Stimulated activated CD4-positive, alpha-beta T cell treated with anti-CD3 and anti-CD28 coated beads, TNF-alpha, amount 100 ng/mL, for 4 hours (primary cell): ENCODE data around the gene LMCD1.

ENCODE experiments used
- DNase-seq, 3 experiments: peaks; one replicate each; pipeline ENCODE4 v3.0.0-alpha.2; 2020; ENCODE audit warnings: low read depth in 3 of 3

LMCD1 gene

GRCh38 chr3:8484409-8485140 is 17.0 kb upstream of the LMCD1 start:
- no peak for DNase-seq

GRCh38 chr3:8485141-8485870 is 16.3 kb upstream of the LMCD1 start:
- no peak for DNase-seq

DNA sequence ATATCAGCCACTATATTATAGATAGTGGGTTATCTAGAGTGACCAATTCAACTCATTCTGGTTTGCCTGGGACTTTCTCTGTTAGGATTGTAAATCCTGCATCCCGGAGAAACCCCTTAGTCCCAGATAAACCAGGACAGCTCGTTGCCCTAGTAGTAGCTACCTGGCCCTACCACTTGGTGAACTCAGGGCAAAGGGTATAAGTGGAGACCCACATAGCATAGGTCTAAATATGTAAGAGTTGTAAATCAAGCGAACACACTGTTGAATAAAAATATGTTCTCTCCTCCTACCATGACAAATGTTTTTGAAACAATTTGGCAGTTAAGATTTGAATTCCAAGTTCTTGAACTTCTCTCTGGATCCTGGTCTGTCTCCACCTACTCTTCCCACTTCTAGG is 15.7 kb upstream of the LMCD1 start:
- DNase-seq = no peak

- no peak for DNase-seq
Measured at GRCh38 chr3:8486434-8486833, 15.2 kb upstream of the LMCD1 start.

GRCh38 chr3:8486936-8487335 is 14.7 kb upstream of the LMCD1 start:
- DNase-seq = no peak

- no peak for DNase-seq
Measured at GRCh38 chr3:8488411-8488810, 13.2 kb upstream of the LMCD1 start.

- DNase-seq = no peak
Measured at GRCh38 chr3:8488877-8489276, 12.7 kb upstream of the LMCD1 start.

GRCh38 chr3:8489278-8489792 is 12.3 kb upstream of the LMCD1 start:
- DNase-seq = no peak

GRCh38 chr3:8490079-8490552 is 11.5 kb upstream of the LMCD1 start:
- no peak for DNase-seq

DNA sequence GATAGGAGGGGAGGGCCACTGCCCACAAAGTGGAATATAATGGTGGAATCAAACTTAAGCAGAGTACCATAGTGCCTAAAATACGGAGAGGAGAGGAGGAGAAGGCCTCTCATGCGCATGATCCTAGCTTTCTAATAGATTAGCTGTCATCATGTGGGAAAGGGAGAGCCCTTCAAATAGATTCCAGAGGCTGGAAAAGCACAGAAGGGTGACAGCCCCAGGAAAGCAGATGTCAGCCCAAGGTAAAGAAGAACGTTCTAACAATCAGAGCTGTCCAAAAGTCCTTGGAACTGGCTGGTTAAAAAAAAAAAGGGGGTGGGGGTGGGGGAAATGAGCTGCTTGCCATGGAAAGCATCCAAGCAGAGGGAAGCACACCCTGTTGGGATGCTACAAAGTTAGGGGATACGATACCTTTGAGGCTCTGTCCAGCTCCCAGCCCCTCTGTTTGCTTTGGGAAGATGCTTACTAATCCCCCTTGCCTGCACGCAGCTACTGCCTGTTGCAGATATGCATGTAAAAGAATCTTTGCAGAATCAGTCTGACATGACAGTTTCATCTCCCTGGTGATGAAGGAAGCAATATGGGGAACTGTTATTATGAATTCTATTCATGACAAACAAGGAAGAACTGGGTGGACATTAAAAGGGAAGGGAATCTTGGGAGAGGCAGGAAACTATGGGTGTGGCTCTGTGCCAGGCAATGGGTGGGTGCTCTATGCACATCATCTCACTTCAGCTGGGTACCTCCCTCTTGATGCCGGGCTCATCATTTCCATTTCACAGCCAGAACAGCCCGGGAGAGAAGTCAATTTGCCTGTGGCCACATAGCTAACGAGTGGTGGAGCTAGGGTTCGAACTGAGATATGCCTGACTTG is 10.1 kb upstream of the LMCD1 start:
- DNase-seq = no peak

GRCh38 chr3:8492744-8493511 is 8.7 kb upstream of the LMCD1 start:
- no peak for DNase-seq

- DNase-seq = no peak
Measured at GRCh38 chr3:8493744-8494143, 7.9 kb upstream of the LMCD1 start.

DNA sequence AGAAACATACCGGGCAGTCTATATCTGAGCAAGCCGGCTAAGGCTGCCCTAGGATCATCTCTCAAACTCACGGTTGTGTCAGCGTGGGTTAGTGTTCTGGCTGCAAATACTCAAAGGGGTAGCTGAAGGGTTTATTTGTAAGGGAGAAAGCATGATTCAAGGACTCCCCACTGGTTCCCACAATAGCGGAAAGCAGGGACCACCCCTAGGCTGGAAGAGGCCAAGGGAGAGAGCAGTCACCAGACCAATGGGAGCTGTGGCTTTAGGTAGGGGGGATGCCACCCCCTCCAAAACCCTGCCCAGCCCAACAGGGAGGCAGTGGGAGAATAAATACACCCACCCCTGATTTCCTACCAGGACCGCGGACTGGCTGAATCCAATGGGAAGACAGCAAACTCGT is 7.3 kb upstream of the LMCD1 start:
- DNase-seq = no peak

DNA sequence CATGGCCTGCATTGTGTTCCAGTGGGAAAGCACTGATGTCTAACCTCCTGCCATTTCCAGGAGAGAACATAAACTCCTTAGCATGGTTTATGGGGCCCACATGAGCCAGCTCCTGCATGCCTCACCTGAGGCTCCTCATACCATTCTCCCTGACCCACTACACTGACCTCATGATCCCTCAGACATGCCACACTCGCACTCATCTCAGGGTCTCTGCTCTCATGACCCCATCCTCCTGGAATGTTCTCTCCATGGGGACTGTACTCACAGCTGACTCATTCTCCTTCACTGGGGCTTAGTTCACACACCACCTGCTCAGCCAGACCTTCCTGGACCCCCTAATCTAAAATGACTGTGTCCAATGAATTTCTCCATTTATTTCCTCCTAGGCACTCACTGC is 4.0 kb upstream of the LMCD1 start:
- no peak for DNase-seq

- DNase-seq = no peak
Measured at GRCh38 chr3:8499181-8499611, 2.4 kb upstream of the LMCD1 start.

DNA sequence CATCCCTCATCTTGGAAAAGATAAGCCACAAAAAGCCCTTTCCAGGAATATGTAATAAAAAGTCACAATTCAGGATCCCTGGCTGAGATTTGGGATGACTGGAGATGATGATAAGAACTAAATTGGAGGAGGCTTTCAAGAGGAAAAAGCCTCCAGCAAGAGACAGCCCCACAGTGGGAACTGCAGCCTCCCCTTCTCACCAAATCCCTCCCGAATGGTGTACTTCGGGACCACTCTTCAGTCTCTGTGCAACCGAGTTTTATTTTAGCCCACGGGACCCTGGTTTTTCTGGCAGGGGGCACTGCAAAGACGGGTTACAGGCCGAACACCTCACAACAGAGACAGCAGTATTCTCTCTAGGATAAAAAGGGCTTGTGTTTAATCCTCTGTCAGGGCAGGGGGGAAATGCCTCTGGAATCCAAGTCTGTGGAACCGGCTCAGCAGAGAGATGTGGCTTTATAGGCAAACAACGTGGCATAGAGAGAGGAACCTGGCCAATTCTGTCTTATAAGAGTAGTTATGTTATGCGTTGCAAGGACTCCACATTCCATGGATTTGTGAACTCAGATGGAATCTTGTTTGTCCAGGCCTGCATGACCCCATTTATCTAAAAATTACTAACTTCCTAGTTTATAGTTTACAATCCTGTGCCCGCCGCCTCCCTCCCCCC is 1.2 kb upstream of the LMCD1 start:
- DNase-seq = no peak

DNA sequence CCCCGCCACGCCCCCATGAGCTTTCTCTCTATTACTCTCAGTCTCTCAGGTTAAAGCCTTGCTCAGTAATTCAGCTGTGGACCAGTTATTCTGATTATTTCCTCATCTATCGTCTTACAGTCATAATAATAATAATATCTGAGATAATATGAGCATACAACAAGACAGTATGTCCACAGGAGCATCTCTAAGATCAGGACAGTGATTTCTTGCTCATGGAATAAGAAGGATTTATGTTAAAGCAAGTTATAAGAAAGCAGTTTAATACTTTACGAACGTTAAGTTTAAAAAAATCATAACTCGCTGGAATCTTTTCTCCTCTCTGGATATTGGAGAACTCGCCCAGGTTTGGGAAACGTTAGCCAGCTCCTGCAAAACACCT is 643 bp upstream of the LMCD1 start:
- DNase-seq = no peak

GRCh38 chr3:8503461-8503860 is 1.8 kb downstream of the LMCD1 start:
- DNase-seq = no peak

DNA sequence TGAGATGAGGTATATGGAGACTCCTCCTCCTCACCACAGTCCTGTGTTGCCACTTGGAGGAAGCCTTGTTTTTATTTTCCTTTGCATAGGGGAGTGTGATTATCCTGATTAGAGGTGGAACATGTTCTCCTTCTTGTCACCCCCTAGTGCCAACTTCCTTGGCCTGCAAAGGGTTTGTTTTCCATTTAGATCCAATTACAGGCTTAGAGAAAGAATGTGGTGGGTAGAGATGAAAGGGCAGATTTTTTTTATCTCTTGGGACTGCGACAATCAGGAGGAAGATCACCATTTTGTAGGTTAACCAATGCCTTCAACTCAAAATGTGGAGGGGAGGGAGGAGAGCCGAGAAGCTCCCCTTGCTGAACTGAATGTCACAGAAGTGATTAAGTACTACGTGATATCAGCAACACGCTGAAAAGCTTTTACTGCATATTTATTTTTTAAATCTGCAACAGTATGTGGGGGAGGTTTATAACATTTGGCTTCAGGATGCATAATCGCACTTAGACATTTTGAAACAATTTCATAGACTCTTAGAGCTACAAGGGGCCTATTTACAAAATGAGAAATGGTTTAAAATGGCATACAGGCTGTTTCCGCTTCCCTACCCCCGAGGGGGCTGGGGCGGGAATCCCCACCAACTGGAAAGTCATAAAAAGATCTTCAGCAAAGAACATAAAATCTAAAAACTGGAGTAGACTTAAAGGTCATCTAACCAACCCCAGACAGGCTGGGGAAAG is 2.4 kb downstream of the LMCD1 start:
- no peak for DNase-seq

DNA sequence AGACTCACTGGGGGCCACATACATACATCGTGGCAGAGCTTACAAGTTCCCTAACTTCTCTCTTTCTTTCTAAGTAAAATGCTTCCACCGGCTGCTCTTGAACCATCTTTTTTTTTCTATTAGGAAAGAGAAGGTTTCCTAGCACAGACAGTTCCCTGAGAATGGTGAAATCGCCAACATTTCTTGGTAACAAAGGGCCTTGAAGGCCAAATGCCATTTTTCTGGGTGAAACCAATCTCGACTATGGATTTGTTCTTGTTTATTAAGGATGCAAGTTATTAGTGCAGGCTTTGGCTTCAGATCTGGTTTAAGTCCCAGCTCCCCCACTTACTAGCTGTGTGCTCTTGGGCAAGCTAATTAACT is 3.0 kb downstream of the LMCD1 start:
- DNase-seq = no peak
